Dedifferentiated amniotic fluid mesenchymal stem cell (primary cell): ENCODE data around the gene GRHL3.
A peak's percentile ranks its signal among the peaks of the same experiment; 100 is the strongest.

ENCODE experiments used
- DNase-seq: peaks from one replicate; pipeline ENCODE4 v3.0.0-alpha.2; 2016; ENCODE audit errors: extremely low spot score

Gene GRHL3

GRCh38 chr1:24392982-24393650, 74.0 kb downstream of the GRHL3 start:
- DNase-seq, result no peak

DNA sequence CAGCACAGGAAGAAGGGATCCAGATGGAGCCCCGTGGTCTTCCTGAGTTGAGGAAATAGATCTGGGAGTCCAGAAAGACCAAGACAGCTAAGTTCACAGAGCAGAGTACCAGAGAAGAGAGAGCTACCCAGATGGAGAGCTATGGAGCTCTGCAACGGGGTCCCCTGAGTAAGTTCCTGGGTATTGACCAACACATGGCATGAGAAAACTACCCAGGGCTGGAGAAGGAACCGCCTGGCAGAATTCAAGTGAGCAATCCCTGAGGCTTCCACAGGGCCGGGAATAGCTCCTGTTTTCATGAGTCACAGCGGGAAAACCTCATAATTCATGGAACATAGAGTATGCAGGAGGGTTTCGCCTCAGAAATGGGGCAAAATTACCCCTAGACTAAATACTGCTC, 74.7 kb downstream of the GRHL3 start:
- peak; percentile 62 for DNase-seq

DNA sequence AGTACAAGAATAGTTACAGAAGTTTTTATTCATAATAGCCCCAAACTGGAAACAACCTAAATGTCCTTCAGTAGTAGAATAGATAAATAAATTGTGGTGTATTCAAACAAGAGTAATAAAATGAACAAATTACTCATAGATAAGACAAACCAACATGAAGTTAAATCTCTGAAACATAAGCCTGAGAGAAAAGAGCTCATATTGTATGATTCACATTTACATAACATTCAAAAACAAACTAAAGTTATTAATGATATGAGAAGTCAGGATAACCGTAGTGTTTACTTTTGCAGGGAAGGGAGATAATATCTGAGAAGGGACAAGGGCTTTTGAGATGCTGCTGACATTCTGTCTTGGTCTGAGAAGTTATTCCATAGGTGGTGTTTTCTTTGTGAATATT, 80.9 kb downstream of the GRHL3 start:
- DNase-seq, result no peak

- no peak for DNase-seq
These were observed 84.6 kb downstream of the GRHL3 start for GRCh38 chr1:24403806-24404205.
